Central memory CD4-positive, alpha-beta T cell (primary cell): ENCODE results near the gene MMP8.
"Not testable (repeated sequence)": the region's sequence is repeated elsewhere in the genome, so short reads cannot be mapped to it uniquely, and the experiment has no call there.

Experiments
- DNase-seq: peaks from one replicate; pipeline ENCODE4 v3.0.0; 2022
- total RNA-seq, 3 experiments: gene quantifications; one replicate each; lab custom pipeline; 2026; lab: John Stamatoyannopoulos, UW

MMP8 gene, protein sequence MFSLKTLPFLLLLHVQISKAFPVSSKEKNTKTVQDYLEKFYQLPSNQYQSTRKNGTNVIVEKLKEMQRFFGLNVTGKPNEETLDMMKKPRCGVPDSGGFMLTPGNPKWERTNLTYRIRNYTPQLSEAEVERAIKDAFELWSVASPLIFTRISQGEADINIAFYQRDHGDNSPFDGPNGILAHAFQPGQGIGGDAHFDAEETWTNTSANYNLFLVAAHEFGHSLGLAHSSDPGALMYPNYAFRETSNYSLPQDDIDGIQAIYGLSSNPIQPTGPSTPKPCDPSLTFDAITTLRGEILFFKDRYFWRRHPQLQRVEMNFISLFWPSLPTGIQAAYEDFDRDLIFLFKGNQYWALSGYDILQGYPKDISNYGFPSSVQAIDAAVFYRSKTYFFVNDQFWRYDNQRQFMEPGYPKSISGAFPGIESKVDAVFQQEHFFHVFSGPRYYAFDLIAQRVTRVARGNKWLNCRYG
- total RNA-seq, result 0 reads per million in 3 experiments

DNA sequence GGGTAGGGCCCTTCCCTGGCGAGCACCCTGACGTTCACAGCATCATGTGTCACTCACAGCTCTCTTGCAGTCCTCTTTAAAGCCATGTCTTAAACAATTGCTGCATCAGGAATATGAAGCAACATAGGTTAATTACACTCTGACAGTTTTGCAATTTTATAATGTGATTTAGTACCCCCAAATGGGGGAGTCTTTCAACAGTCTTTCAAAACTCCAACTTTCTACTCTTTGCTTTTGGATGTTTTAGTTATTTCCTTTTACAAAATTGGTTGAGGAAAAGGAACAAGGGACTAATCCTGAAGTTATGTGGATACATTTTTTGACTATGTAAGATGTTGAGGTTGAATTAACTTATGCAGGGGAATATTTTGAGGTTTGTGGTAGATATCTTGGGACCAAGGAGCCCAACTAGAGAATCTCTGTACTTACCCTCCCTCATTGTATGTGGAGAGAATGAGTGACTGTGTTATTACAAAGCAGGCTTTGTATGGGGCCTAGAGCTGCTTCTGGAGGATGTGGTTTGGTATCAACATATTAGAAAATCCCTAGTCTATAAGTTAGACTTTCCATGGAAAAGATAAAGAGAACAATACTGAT is at the start of gene MMP8:
MMP8 (minus strand) TSS at position 51 of the 597 bp plus-strand sequence. CDS start 99 bp downstream, outside the sequence.
- no peak for DNase-seq

DNA sequence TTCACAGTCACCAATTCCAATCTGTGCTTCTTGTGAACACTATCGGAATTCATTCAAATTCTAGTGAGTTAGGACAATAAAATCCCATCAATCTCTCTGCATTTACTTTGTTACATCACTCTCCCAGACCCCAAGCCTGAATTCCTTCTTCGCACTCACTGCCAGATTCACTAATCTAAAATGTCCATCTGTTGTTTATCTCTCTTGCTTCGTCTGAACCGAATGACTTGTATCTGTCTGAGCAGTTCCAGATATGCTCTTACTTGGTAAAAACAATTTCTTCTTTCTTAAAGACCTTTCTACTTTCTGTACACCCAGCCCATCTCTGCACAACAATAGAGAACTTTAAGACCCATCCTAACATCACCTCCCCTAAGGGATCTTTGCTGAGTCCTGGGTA is 48.6 kb upstream of the MMP8 start:
- no peak for DNase-seq

DNA sequence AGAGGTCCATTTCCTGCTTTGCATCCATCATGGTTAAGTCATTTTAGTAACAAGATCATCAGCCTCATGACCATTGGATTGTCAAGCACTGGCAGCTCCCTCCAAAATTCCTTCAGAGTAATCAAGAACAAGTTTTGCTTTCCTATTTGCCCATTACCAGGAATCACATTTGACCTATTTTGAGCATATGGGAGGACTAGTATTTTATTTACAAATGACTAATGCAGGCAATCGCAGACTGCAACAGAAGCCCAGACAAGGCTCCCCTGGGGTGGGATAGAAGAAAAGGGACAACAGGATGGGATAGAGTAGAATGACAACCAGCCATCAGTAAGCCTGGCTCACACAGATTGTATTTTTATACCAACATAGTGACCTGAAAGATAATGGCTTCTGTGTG is 46.6 kb upstream of the MMP8 start:
- no peak for DNase-seq

DNA sequence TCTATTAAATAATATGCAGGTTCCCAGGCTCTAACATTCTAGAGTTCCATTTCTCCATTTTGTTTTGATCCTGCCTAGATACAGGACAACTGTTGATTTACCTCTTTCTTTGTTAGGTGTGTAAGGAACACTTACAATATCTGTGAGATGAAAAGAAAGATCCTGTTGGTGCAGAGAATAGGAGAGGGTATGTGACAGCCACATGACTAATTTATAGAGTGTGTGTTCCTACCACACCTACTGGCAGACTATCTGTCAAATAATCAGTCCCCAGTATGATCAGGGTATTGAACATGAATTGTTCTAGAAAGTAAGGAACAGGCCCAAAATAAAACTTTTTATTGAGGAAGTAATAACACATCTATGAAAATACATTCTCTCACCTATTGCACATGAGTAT is 45.4 kb upstream of the MMP8 start:
- no peak for DNase-seq

DNA sequence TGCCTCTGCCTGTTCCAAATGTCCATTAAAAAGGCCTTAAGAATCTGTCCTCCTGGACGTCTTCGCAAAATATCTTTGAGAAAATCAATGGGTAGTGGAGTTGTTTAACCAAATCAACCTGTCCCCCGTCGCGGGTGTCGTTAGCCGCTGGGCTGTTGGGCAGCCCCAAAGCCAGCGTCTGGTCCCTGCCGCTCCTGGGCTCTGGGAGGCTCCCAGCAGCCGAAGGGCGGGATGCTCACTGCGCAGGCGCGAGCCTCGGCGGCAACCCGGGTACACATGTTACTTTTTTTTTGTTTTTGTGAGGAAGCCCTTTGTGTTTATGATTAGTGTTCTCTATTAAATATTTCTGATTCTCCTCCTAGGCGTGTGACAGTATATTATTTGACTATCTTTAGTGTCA is 43.0 kb upstream of the MMP8 start:
- no peak for DNase-seq

DNA sequence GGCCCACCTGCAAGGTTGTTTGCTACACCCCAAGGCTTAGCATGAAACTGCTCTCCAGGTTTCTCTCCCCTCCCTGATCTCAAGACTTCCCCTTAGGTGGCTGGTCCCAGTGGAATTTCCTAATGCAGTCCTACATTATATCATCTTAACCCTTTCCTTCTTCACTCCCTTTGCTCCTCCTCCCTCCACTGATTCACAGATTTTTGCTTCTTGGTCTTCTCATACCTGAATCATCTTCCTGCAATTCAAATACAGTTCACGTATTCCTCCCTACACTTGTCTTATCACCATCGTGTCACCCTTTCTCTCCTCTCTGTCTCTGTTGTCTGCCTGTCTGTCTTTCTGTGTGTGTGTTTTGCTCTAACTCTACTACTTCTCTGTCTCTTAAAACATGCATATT is 38.7 kb upstream of the MMP8 start:
- no peak for DNase-seq

DNA sequence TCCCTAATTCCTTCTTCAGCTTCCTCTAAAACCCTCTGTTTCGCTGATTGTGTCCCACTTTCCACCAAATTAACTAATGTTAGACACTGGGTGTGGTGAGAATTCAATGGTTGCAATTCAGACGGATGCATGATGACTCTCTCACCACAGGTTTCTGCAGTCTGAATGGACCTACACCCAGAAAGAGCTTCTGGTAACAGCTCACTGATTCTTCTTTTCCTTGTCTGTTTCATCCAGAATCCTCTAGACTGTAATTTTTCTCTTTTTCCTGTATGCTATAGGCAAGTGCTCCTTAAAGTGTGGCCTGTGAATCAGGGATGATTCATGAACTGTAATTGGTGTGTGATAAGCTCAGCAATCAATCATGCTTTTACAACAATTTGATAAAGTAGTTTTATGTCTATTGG is 37.6 kb upstream of the MMP8 start:
- DNase-seq, result no peak

DNA sequence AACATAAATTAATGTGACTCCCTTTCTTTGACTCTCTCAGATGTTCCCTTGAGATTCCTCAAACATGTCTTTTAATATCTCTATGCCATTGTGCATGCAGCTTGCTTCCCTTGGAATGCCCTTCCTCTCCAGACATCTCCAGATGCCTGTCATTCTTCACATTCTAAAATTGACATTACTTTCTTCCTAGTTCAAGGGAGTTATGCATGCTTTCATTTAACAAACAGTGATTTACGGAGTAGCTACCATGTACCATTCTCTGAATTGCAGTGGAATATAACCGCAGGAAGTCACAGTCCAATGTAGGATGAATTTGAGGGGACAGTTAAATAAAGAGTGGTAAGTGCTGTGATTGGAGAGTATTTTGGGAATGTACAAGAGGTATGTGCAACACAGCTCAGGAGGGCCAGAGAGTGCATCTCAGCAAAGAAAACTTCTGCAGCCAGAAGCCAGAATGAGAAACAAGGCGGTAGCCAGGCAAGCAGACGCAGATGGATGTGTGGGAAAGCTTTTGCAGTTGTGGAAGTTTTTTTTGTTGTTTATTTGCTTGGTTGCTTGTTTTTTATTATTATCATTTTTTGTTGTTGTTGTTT is 37.0 kb upstream of the MMP8 start:
- no peak for DNase-seq

DNA sequence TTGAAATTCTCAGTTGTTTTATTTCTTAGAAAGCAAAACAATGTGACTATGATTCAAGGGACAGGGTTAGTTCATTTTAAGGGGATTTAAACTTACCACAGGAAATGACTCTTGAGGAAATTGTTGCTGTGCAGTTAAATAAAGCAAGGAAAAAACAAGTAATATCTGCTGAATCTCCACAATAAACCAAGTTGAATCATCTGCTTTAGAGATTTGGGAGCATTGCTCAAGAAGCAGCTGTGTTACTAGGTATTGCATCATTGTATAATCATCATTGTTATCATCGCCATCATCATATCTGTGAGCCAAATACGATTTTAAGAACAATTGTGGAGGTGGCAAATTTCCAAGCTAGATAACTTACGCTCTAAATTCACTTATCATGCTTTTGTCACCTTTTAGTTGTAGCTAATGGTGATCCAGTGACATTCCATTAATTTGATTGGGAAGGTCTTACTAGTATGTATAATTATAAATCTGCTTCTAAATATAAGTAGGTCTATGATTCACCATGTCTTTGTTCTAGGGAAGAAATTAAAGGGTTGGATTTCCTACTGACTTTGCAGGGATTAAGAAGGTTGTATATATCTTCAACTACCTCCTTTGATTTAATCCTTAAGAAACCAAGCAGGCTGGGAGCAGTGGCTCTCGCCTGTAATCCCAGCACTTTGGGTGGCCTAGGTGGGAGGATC is 35.7 kb upstream of the MMP8 start:
- DNase-seq, result no peak

DNA sequence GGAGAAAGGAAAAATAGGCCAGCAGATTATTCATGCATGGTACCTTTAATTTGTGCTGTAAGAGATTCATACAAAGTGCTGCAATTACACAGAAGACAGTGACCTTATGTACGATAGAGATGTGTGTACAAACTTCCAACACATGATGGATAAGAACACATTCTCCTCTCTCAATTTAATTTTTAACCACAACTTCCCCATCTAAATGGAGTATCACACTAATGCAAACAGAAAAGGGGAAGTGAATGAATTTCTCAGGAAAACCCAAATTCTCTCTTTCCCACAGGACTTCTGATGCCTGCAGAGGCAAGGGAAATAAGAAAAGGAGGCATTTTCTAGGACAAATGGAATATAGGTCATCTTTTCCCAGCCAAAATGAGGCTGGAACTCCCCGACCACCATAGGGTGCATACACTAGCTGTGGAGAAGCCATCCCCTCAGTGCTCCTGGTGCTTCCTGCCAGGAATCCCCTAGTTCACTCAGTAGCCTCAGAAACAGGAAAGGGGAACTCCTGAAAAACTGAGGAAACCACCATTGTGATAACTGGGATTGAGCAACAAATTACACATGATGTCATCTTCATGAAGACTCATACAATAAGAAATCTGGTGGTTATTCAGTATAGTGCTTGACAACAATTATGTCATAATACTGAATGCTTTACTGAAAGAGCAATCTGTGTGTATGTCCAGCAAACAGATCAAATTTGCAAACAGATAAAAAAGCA is 33.2 kb upstream of the MMP8 start:
- DNase-seq, result no peak

DNA sequence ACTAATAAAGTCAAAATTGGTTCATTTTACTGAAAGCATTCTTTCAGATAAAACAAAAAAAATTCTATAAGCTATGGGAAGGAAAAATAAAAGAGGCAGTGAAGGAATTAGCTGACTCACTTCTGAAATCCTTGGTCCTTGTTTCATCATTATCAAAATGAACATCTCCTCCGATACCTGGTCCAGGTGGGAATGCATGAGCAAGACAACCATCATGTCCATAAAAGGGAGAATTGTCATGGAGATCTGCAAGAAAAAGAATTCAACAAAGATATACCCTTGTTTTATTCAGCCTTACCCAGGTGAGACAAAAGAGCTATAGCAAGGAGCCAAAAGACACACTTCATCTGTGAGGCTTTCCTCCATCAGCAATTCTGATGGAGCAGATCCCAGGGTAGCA is 28.5 kb upstream of the MMP8 start:
- no peak for DNase-seq

DNA sequence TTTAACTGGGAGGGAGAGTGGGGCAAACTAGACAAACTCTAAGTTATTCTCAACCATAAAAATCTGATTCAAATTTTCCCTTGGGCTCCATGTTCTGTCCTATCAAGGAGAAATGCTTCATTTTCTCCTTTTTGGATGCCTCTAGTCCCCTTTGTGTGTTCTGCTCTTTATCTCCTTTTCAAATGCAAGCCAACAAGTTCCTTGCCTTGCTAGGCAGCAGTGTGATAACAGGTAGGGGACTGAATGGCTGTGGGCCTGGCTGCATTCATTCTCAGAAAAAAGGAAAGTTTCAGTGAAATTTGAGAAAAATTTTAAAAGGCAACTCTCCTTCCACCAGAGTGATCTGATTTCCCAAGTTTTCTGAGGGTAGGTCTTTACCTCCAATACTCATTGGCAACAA is 26.9 kb upstream of the MMP8 start:
- no peak for DNase-seq

DNA sequence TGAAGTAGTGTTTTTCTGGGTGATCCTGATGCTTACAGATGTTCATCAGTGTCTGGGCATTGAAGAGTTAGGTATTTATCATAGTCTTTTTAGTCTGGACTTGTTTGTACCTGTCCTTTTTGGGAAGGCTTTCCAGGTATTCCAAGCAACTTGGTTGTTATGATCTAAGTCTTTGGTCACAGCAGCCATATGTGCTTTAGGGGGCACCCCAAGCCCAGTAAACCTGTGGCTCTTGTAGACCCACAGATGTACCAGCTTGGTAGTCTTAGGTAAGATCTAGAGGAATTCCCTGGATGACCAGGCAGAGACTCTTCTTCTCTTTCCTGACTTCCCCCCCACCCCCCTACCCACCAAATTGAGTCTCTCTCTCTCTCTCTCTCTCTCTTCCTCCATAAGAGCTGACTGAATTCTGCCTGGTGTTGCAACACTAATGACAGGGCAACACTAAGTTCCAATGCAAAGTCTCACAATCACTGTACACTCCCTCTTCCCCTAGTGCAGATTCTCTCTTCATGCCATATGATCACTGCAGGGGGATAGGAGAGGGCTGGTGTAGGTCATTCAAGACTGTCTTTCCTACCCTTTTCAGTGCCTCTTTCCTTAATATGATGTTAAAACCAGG is 24.5 kb upstream of the MMP8 start:
- no peak for DNase-seq

DNA sequence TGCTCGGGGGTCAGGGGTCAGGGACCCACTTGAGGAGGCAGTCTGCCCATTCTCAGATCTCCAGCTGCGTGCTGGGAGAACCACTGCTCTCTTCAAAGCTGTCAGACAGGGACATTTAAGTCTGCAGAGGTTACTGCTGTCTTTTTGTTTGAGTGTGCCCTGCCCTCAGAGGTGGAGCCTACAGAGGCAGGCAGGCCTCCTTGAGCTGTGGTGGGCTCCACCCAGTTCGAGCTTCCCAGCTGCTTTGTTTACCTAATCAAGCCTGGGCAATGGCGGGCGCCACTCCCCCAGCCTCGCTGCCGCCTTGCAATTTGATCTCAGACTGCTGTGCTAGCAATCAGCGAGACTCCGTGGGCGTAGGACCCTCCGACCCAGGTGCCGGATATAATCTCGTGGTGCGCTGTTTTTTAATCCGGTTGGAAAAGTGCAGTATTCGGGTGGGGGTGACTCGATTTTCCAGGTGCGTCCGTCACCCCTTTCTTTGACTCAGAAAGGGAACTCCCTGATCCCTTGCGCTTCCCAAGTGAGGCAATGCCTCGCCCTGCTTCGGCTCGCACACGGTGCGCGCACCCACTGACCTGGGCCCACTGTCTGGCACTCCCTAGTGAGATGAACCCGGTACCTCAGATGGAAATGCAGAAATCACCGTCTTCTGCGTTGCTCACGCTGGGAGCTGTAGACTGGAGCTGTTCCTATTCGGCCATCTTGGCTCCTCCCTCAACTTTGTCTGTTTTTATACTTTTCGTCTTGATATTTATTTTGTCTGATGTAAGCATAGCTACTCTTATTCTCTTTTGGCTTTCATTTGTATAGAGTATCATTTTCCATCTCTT is 22.2 kb upstream of the MMP8 start:
- not testable (repeated sequence) for DNase-seq

DNA sequence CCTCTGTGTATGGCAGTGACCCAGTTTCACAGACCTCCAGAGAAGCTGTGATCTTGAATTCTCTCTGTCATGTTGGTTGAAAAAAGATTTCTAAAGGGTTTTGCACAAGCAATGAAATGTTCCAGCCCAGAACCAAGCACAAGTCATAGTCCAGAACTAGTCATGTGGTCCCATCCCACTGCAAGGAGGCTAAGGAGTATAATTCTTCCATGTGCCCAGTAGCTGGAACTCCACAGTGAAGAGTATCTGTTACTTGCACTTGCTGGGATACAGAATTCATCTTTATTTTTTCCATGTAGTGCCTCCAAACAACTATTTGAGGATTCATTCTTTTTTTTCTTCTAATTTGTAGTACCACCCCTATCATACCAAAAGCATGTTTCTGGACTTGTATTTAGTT is 9.9 kb upstream of the MMP8 start:
- DNase-seq, result no peak

DNA sequence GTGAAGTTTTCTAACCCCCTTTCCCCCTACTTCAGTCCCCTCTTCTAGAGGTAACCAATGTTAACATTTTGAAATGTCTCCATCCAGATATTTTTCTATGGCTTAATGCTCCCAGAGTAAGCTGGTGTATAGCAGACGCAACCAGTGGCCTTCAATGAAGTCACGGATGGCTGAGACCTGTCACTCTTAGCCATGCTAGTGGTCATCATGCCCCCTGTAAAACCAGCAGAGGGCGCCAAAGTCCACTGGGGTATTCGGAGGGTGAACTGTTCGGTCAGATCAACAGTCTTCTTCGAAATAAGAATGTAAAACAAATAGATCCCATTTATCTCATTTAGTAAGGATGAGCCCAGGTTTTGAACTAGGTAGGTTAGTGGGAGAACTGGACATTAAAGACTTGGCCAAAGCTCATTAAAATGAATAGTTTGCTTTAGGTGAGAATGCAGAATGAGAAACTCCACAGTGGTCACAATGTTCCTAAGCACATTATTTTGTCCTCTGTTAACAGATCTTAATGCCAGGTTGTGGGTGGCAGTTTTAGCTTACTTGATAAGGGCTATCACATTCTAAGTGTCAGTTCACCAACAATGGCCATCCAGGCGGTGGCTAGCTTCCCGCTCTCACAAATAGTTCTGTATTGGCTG is 8.6 kb upstream of the MMP8 start:
- DNase-seq, result no peak

DNA sequence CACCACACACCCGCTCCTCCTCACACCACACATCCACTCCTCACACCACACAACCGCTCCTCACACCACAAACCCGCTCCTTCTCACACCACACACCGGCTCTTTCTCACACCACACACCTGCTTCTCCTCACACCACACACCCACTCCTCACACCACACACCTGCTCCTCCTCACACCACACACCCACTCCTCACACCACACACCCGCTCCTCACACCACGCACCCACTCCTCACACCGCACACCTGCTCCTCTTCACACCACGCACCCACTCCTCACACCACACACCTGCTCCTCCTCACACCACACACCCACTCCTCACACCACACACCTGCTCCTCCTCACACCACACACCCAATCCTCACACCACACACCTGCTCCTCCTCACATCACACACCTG is 6.2 kb upstream of the MMP8 start:
- DNase-seq, result not testable (repeated sequence)

DNA sequence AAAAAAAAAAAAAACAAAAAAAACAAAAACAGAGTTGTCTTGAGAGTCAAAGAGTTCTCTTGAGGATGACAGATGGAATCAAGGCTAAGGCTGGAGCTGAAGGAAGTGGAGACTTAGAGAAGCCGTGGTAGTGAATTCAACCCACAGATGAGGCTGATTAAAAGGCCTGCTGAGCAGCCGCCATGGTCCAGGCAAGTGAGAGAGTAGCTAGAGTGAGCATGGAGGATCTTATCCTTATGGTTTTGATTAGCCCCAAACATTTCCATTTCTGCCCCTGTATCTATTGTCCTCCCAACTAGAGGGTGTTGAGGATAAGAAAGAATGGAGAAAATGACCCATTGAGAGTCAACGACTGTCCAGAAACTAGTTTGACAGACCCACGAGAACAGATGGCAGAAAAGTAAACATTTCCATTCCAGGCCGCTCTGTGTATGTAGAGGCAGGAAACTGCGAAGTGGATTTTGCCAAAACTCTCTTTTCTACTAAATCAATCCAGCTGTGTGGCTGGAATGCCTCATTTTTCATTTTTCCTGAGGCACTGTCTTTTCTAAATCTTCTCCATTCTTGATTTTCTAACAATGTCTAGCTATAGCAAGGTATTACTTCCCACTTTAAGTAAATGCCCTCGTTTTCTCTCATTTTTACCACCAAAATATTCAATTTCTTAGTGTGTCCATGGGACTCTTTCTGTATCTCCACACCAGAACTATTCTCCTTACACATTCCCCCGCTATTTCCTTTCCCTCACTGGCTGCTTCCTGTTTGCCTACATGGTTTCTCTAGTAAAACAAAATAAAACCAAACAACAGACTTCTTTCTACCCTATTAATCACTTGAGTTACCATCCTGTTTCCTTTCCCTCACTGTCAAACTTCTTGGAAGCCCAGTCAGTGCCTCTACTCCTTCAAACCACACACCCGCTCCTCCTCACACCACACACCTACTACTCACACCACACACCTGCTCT is 5.4 kb upstream of the MMP8 start:
- DNase-seq, result no peak

DNA sequence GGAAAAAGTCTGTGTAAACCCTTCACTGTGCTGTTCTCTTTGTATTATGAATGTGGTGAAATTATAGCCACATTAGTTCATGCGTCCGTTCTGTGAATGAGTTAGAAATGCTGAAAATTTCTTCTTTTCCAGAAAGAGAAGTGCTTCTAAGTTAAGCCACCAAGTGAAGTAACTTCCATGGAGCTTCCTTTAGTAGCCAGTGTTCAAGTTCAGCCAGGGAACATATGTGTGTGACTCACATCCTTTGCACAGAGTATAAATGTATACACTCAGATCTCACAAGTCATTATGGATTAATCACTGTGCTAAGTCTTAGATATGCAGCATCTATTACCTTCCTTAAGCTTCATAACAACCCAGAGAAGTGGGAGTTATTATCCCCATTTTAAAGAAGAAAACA is 3.1 kb upstream of the MMP8 start:
- DNase-seq, result no peak

DNA sequence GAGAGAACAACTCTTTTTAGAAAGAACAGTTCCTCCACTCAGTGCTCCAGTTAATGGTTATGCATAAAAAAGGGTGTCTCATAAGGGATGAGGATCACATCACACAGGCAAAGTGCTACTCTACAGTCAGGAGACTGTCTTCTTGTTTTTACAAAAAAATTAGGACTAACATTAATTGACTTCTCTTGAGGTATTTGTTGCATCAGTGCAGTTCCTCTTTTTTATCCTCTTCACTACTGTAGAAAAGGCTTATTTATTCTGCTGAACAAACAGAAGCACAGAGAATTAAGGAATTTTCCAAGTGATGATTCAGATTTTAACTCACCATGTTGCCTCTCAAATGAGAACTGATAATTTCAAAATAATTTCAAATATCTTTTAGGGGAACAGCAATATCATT is 1.9 kb downstream of the MMP8 start:
- DNase-seq, result no peak
